HuH-7.5 (cell line): Measurements from ENCODE around the gene SCG2.

Source experiments
- DNase-seq: peaks from one replicate; pipeline ENCODE4 v3.0.0; 2011; ENCODE audit warnings: low spot score

SCG2 gene

DNA sequence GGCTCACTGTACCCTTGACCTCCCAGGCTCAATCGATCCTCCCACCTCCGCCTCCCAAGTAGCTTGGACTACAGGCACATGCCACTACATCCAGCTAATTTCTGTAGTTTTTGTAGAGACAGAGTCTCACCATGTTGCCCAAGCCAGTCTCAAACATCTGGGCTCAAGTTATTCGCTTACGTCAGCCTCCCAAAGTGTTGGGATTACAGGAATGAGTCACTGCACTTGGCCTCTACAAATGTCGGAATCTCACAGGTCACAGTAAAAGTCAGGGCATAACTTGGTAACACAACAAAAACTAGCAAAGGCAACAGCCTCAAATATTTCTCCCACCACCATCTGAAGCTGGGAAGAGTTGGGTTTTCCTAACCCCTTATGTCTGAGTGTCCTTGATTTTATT is 25.3 kb downstream of the SCG2 start:
- no peak for DNase-seq

DNA sequence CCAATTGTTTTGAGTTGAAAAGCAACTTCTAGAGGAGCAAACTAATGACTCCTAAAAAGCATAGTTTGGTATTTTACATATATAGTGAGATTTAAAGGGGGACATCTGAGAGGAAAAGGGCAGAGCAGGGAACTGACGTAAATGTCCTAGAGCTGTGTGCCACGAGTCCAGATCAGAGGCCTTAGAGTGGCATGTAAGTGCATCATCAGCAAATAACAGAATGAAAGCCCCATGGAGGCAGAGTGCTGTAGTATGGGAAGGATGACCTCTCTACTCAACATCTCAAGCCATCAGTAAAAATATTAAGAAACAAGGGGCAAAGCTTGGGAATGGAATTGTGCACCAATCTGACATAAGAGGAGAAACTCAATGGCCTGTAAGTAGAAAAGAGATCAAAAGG is 31.4 kb downstream of the SCG2 start:
- DNase-seq, result no peak

DNA sequence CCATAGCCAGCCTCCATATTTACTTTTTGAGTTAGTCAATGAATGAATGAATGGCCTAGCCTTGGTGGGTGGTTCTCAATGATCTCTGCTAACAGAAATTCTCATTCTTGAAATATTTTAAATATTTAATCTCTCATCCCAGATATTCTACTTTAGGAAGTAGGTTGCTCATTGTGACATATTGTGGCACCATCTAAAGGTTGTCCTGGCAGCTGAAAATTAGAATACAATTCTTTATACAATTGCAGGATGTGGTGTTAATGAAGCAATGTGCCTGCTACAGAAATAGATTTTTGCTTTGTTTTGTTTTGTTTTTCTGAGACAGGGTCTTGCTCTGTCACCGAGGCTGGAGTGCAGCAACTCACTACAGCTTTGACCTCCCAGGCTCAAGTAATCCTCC is 35.8 kb downstream of the SCG2 start:
- DNase-seq, result no peak

DNA sequence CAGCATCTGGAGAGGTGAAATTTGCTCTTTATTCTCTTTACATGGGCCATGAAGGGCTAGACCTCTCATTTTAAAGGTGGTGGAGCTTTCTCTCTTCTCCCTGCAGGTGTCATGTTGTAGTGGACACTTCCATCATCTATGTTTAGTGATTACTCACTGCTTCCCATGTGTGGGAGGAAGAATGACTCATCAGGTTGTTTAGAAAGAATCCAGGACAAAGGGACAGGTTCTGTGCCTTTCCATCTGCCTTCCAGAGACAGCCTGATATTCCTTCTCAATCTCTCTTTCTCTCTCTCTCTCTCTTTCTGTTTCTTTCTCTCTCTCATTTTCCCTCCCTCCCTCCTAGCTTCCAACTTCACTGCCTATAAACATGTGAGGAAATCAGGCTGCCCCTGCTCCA is 38.7 kb downstream of the SCG2 start:
- DNase-seq, result peak; percentile 12

DNA sequence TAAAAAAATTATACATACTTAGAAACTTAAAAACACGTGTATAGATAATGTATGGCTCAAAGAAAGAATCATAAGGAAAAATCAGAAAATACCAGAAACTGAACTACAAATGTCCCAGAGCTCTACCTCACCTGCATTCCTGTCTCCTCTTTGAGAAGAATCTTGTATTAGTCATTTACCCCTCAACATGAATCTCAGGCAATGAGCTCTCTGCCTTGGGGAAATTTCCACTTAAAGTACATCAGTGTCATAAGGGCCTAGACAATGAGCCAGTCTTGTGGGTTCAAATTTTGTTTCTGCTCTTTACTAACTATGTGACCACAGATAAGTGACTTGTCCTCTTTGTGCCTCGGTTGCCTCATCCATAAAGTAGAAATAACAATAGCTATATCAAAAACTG is 40.1 kb downstream of the SCG2 start:
- DNase-seq, result no peak

DNA sequence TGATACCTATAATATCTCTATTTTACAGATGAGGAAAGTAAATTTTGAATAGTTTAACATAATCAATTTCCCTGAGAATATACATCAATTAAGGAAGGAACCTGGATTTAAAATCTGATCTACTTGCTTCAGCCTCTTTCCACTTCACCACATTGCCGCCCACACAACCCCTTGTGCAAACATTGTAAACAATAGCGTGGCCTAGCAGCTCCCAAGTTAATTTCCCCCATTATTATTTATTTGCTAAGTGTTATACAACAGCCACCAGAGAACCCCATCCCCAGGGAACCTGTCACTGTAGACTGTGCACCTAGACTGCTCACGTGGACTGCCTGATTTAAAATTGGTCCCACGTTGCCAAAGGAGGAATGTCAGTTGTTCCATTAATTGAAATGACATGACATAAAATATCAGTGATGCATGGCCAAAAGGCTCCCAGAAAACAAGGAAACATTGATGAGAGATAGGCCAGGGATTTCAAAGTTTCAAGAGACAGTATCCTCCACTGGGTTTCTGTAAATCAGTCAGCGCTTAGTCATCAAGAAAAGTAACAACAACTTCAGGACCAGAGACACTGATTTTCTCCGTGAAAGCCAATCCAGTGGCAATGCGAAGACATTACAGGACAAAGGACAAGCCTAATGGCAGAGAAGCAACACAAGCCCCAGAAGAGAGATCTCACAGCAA is 41.3 kb downstream of the SCG2 start:
- DNase-seq, result no peak

DNA sequence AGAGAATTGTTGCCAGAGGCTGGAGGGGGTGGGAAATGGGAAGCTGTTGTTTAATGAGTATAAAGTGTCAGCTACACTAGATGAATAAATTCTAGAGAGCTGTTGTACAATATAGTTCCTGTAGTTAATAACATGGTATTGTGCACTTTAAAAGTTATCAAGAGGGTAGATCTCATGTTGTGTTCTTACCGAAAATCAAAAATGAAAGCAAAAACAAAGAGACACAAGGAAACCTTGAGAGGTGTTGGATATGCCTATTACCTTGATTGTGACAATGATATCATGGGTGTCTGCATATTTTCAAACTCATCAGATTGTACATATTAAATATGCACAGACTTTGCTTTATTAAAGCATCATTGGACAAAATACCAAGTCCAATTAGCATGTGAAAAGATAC is 43.2 kb downstream of the SCG2 start:
- no peak for DNase-seq

DNA sequence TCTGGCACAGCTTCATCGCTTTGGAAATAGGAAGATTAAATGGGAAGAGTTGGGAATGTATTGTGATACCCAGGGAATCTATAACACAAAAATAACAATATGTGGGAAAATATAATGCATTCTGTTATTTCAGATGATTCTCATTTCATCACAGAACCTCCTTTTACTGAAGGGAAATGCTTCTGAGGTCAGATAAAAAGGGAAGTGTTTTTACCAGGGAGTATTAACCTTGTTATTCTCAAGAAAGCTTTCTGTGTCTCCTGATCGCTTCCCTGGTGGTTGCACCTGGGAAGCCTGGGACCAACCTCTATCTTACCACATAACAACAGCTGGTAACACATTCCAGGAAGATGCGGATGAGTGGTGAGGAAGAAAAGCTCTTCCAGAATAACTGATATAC is 47.2 kb downstream of the SCG2 start:
- no peak for DNase-seq

DNA sequence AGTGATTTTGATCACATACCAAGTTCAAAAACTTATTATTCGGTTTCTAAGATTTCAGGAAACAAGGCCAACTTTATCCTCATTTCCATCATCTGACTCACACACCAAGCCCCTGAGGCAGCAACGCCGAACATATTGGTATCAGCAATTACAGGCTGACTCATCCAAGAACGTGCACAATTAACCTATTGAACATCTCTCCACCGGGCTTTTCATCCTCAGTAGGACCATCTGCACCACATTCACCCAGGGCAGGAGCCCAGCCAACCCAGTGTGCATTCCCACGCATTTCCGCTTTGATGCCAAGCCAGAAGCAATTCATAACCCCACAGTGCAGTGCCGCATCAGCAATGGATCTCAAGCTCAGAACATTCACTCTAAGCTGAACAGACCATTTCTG is 52.9 kb downstream of the SCG2 start:
- no peak for DNase-seq

DNA sequence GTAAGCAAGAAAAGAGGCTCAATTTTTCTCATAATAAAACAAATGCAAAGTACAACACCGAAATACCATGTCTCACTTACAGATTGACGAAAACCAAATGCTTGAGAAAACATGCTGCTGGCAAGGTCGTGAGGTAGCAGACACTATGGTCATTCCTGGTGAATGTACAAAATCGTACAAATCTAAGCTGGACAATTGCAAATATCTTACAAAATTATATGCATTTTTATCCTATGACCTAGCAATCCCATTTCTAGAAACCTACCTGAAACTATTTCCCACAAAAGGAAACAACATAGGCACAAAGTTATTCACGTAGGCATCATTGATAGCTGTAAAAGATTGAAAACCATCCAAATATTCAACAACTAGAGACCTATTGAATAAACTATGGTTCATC is 54.0 kb downstream of the SCG2 start:
- DNase-seq, result no peak
